Activated effector memory CD4-positive, alpha-beta T cell treated with Interleukin-2 at 50 U/mL for 16 hours (primary cell): Measurements from ENCODE around the gene MYH10.
"Not testable (repeated sequence)": the region's sequence is repeated elsewhere in the genome, so short reads cannot be mapped to it uniquely, and the experiment has no call there.

Source experiments
- DNase-seq: peaks from one replicate; pipeline ENCODE4 v3.0.0-alpha.2; 2020

Gene MYH10

GRCh38 chr17:8630227-8630801 lies at the start of gene MYH10:
Gene MYH10 (minus strand): TSS chr17:8630725. CDS start chr17:8623246, 7,479 bp downstream.
- DNase-seq, result no peak

GRCh38 chr17:8679126-8679525 lies 48.6 kb upstream of the MYH10 start:
- no peak for DNase-seq

- no peak for DNase-seq
These were observed 44.8 kb upstream of the MYH10 start for GRCh38 chr17:8675306-8675705.

GRCh38 chr17:8674344-8675305 lies 44.1 kb upstream of the MYH10 start:
- no peak for DNase-seq

- DNase-seq, result no peak
These were observed 43.1 kb upstream of the MYH10 start for GRCh38 chr17:8673612-8674011.

- DNase-seq, result no peak
These were observed 41.8 kb upstream of the MYH10 start for GRCh38 chr17:8672326-8672725.

- no peak for DNase-seq
These were observed 39.9 kb upstream of the MYH10 start for GRCh38 chr17:8670421-8670820.

GRCh38 chr17:8668176-8668740 lies 37.7 kb upstream of the MYH10 start:
- DNase-seq, result no peak

GRCh38 chr17:8667421-8667820 lies 36.9 kb upstream of the MYH10 start:
- DNase-seq, result no peak

GRCh38 chr17:8665684-8666083 lies 35.2 kb upstream of the MYH10 start:
- no peak for DNase-seq

- DNase-seq, result no peak
These were observed 34.1 kb upstream of the MYH10 start for GRCh38 chr17:8664456-8665126.

- no peak for DNase-seq
These were observed 32.4 kb upstream of the MYH10 start for GRCh38 chr17:8662973-8663372.

- DNase-seq, result no peak
These were observed 31.7 kb upstream of the MYH10 start for GRCh38 chr17:8662076-8662831.

GRCh38 chr17:8660709-8661108 lies 30.2 kb upstream of the MYH10 start:
- not testable (repeated sequence) for DNase-seq

- DNase-seq, result no peak
These were observed 29.4 kb upstream of the MYH10 start for GRCh38 chr17:8659758-8660410.

- DNase-seq, result no peak
These were observed 28.3 kb upstream of the MYH10 start for GRCh38 chr17:8658810-8659209.

GRCh38 chr17:8656693-8657092 lies 26.2 kb upstream of the MYH10 start:
- no peak for DNase-seq

- no peak for DNase-seq
These were observed 24.3 kb upstream of the MYH10 start for GRCh38 chr17:8654822-8655221.

- no peak for DNase-seq
These were observed 20.5 kb upstream of the MYH10 start for GRCh38 chr17:8651013-8651412.

- no peak for DNase-seq
These were observed 19.6 kb upstream of the MYH10 start for GRCh38 chr17:8650119-8650499.

- no peak for DNase-seq
These were observed 18.9 kb upstream of the MYH10 start for GRCh38 chr17:8649157-8650118.
